Effector memory CD8-positive, alpha-beta T cell (primary cell): ENCODE measurements around the gene COL12A1.

Experiments
- ATAC-seq: fragments of 150-1000 bp; cut with Tn5 transposase; replicated peaks from 2 replicates; pipeline ENCODE4 v1.10.0; 2021; ENCODE audit warnings: mild to moderate bottlenecking, moderate library complexity
- DNase-seq, 3 experiments: peaks; one replicate each; pipeline ENCODE4 v3.0.0; 2021
- H3K27ac Mint-ChIP-seq, 2 donors: one replicate each; pipeline ENCODE4 v1.8.0; 2022; ENCODE audit warnings: mild to moderate bottlenecking in 2 of 2, mixed read lengths in 2 of 2, moderate library complexity in 2 of 2
- H3K27me3 Mint-ChIP-seq, 2 donors: one replicate each; pipeline ENCODE4 v1.8.0; 2022; ENCODE audit warnings: mixed read lengths in 2 of 2
- H3K36me3 Mint-ChIP-seq: one replicate; pipeline ENCODE4 v1.8.0; 2022; ENCODE audit warnings: mild to moderate bottlenecking, moderate library complexity, mixed read lengths; ENCODE audit not compliant: insufficient read depth
- H3K4me1 Mint-ChIP-seq, 2 donors: one replicate each; pipeline ENCODE4 v1.8.0; 2022; ENCODE audit warnings: low read depth in 2 of 2, mixed read lengths in 2 of 2
- H3K4me3 Mint-ChIP-seq, 2 donors: one replicate each; pipeline ENCODE4 v1.8.0; 2022; ENCODE audit warnings: mild to moderate bottlenecking in 2 of 2, mixed read lengths in 2 of 2, moderate library complexity in 2 of 2
- H3K9me3 Mint-ChIP-seq, 2 donors: one replicate each; pipeline ENCODE4 v1.8.0; 2022; ENCODE audit warnings: mixed read lengths in 2 of 2

Gene COL12A1

GRCh38 chr6:75130784-75131183 is 75.1 kb downstream of the COL12A1 start:
- DNase-seq (no peak), ATAC-seq (no peak)
- Mint-ChIP-seq H3K27me3 (peaks cover 9 to 15% of the 10 kb centered on the region in 2 donors), H3K27ac (peak overlapping the region in 1 of 2 donors; percentile 31), H3K9me3 (no peaks in the 10 kb centered on the region), H3K36me3 (no peaks in the 10 kb centered on the region), H3K4me3 (no peak overlapping the region), H3K4me1 (no peaks in the 10 kb centered on the region)

- ATAC-seq (no peak), DNase-seq (no peak)
- H3K27ac Mint-ChIP-seq, result no peak overlapping the region
- no peaks in the 10 kb centered on the region for H3K4me1 Mint-ChIP-seq
- no peaks in the 10 kb centered on the region for H3K9me3 Mint-ChIP-seq
- H3K4me3 Mint-ChIP-seq, result no peak overlapping the region
- no peaks in the 10 kb centered on the region for H3K36me3 Mint-ChIP-seq
- H3K27me3 Mint-ChIP-seq, result peaks cover 9 to 14% of the 10 kb centered on the region in 2 donors
Measured at GRCh38 chr6:75128878-75129570, 76.8 kb downstream of the COL12A1 start.

DNA sequence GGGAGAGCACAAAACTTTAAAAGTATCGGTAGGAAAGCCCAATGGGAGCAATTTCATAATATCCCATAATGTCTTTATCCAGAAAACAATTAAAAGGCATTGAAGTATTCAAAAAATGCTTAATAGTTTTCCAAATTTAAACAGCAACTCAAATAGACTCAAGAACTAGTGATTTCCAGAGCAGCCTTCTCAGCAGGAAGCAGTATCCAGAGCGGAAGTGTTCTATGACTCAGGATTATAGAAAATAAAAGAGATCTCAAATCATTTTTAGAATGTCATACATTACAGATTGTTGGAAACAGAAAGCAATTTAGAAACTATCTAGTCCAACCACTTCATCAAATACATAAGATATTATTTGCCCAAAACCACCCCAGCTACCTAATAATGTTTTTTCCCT is 79.3 kb downstream of the COL12A1 start:
- Mint-ChIP-seq H3K36me3 (no peaks in the 10 kb centered on the region), H3K4me3 (no peak overlapping the region), H3K27ac (no peak overlapping the region), H3K9me3 (no peaks in the 10 kb centered on the region), H3K4me1 (no peaks in the 10 kb centered on the region), H3K27me3 (peaks cover 7 to 9% of the 10 kb centered on the region in 2 donors)
- ATAC-seq (no peak), DNase-seq (no peak)

DNA sequence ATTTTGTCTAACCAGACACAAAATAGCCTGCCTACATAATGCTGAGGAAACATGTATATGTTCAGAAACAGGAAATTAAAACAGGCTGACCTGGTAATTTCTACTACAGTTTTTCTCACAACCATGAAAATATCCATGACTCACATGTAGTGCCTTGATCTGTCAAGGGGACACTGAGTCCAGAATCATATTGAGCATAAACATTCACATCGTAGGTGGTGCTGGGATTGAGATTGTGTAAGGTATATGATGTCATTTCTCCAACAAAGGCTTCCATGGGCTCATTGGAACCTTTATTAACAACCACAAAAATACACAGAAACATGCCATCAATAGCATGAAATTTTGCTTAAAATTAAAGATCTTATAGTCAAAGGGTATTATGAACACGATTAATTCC is 80.9 kb downstream of the COL12A1 start:
- H3K4me1 Mint-ChIP-seq, result no peaks in the 10 kb centered on the region

GRCh38 chr6:75124085-75124484 is 81.8 kb downstream of the COL12A1 start:
- Mint-ChIP-seq H3K4me1 (no peaks in the 10 kb centered on the region), H3K27me3 (peaks cover 7 to 9% of the 10 kb centered on the region in 2 donors), H3K4me3 (no peak overlapping the region), H3K9me3 (no peaks in the 10 kb centered on the region), H3K27ac (no peak overlapping the region), H3K36me3 (no peaks in the 10 kb centered on the region)
- DNase-seq, result no peak
- no peak for ATAC-seq

More for the DNA sequence above, 80.9 kb downstream of the COL12A1 start:
- peaks cover 7 to 9% of the 10 kb centered on the region in 2 donors for H3K27me3 Mint-ChIP-seq
- H3K4me3 Mint-ChIP-seq, result no peak overlapping the region
- H3K9me3 Mint-ChIP-seq, result no peaks in the 10 kb centered on the region
- no peaks in the 10 kb centered on the region for H3K36me3 Mint-ChIP-seq
- DNase-seq (no peak), ATAC-seq (no peak)
- H3K27ac Mint-ChIP-seq, result no peak overlapping the region

DNA sequence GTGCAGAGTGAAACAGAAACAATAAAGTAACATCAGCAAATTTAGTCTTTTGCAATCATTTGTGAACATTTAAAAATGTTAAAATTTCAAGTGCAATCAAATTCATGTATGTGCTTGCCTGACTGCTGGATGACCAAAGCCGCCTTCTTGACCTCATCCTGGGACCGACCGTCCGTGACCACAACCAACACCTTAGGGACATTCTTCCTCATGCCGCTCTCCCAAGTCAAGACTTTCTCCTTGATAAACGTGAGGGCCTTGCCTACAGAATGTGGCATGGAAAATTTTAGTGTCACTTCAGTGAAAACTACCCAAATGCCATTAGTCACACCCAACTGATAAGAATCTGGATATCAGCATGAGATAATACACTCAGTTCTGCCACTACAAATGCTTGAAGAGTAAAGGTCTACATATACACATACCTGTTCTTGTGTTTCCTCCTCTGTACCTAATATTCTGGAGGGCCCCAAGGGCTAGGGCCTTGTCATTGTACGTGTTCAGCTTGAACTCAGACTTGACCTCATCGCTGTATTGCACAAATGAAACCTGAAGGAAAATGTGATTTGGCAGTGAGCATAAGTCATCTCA is 86.8 kb downstream of the COL12A1 start:
- no peaks in the 10 kb centered on the region for H3K9me3 Mint-ChIP-seq
- H3K27ac Mint-ChIP-seq, result no peak overlapping the region
- DNase-seq, result no peak
- no peaks in the 10 kb centered on the region for H3K36me3 Mint-ChIP-seq
- H3K27me3 Mint-ChIP-seq, result no peaks in the 10 kb centered on the region
- no peak for ATAC-seq
- H3K4me3 Mint-ChIP-seq, result no peak overlapping the region
- no peaks in the 10 kb centered on the region for H3K4me1 Mint-ChIP-seq

GRCh38 chr6:75117701-75118100 is 88.2 kb downstream of the COL12A1 start:
- no peak for ATAC-seq
- Mint-ChIP-seq H3K27ac (no peak overlapping the region), H3K9me3 (no peaks in the 10 kb centered on the region), H3K4me1 (no peaks in the 10 kb centered on the region), H3K27me3 (no peaks in the 10 kb centered on the region), H3K36me3 (no peaks in the 10 kb centered on the region), H3K4me3 (no peak overlapping the region)
- DNase-seq, result no peak

DNA sequence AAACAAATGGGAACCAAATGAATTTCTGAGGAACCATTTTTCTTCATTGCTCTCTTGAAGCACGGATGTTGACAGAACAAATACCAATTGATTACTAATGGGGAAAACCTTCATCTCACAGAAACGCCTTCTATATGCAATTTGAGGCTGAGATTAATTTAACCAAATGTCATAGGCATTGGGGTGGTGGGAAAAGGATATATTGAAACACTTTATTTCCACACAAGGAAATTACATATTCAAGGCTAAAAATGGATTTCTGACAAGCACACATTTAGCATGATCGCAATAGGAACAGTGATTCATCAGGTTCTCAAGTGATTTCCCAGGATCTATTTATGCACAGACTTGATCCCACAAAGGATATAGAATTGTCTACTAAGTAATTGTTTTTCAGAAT is 88.9 kb downstream of the COL12A1 start:
- Mint-ChIP-seq H3K27ac (no peak overlapping the region), H3K27me3 (no peaks in the 10 kb centered on the region), H3K9me3 (no peaks in the 10 kb centered on the region), H3K36me3 (no peaks in the 10 kb centered on the region), H3K4me3 (no peak overlapping the region), H3K4me1 (no peaks in the 10 kb centered on the region)
- DNase-seq, result no peak
- ATAC-seq, result no peak

- H3K27me3 Mint-ChIP-seq, result no peaks in the 10 kb centered on the region
Measured at GRCh38 chr6:75115481-75115880, 90.4 kb downstream of the COL12A1 start.

DNA sequence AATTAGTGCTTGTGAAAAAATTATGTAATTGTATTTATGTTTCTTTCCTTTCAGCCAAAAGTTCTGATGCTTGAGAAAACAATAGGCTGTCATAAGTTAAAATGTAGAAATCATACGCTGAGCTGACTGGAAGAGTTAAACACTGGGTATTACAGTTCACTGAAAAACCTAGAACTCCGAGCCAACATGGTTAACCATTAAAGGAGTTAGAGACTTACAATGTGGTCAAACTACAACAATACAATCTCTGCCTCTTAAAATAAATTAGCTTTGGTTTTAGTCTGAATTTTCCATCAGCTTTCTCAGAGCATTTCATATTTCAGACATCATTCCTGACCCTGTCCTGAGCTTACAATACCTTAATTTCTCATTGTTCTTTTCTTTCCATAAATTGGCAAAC is 91.0 kb downstream of the COL12A1 start:
- H3K36me3 Mint-ChIP-seq, result no peaks in the 10 kb centered on the region
- no peaks in the 10 kb centered on the region for H3K27me3 Mint-ChIP-seq
- no peak for ATAC-seq
- DNase-seq, result no peak
- no peak overlapping the region for H3K27ac Mint-ChIP-seq
- no peaks in the 10 kb centered on the region for H3K9me3 Mint-ChIP-seq
- H3K4me3 Mint-ChIP-seq, result no peak overlapping the region
- H3K4me1 Mint-ChIP-seq, result no peaks in the 10 kb centered on the region

More at GRCh38 chr6:75115481-75115880, 90.4 kb downstream of the COL12A1 start:
- DNase-seq (no peak), ATAC-seq (no peak)
- H3K4me3 Mint-ChIP-seq, result no peak overlapping the region
- no peaks in the 10 kb centered on the region for H3K4me1 Mint-ChIP-seq
- H3K36me3 Mint-ChIP-seq, result no peaks in the 10 kb centered on the region
- H3K27ac Mint-ChIP-seq, result no peak overlapping the region
- H3K9me3 Mint-ChIP-seq, result no peaks in the 10 kb centered on the region

GRCh38 chr6:75114195-75114594 is 91.7 kb downstream of the COL12A1 start:
- Mint-ChIP-seq H3K9me3 (no peaks in the 10 kb centered on the region), H3K36me3 (no peaks in the 10 kb centered on the region), H3K4me3 (no peak overlapping the region), H3K27ac (no peak overlapping the region), H3K4me1 (no peaks in the 10 kb centered on the region), H3K27me3 (no peaks in the 10 kb centered on the region)
- ATAC-seq (no peak), DNase-seq (no peak)

- Mint-ChIP-seq H3K9me3 (no peaks in the 10 kb centered on the region), H3K36me3 (no peaks in the 10 kb centered on the region), H3K27ac (no peak overlapping the region), H3K4me3 (no peak overlapping the region), H3K4me1 (no peaks in the 10 kb centered on the region), H3K27me3 (no peaks in the 10 kb centered on the region)
- no peak for ATAC-seq
- DNase-seq, result no peak
Measured at GRCh38 chr6:75113446-75113845, 92.4 kb downstream of the COL12A1 start.

- Mint-ChIP-seq H3K36me3 (no peaks in the 10 kb centered on the region), H3K27ac (no peak overlapping the region), H3K4me3 (no peak overlapping the region), H3K4me1 (no peaks in the 10 kb centered on the region), H3K27me3 (no peaks in the 10 kb centered on the region), H3K9me3 (no peaks in the 10 kb centered on the region)
- ATAC-seq, result no peak
- no peak for DNase-seq
Measured at GRCh38 chr6:75109765-75110164, 96.1 kb downstream of the COL12A1 start.

GRCh38 chr6:75109022-75109421 is 96.8 kb downstream of the COL12A1 start:
- no peak for ATAC-seq
- DNase-seq, result no peak
- Mint-ChIP-seq H3K9me3 (no peaks in the 10 kb centered on the region), H3K27me3 (no peaks in the 10 kb centered on the region), H3K27ac (no peak overlapping the region), H3K4me1 (no peaks in the 10 kb centered on the region), H3K4me3 (no peak overlapping the region), H3K36me3 (no peaks in the 10 kb centered on the region)
